ENCODE measurements around the gene NCAPD3.

Gene NCAPD3

DNA sequence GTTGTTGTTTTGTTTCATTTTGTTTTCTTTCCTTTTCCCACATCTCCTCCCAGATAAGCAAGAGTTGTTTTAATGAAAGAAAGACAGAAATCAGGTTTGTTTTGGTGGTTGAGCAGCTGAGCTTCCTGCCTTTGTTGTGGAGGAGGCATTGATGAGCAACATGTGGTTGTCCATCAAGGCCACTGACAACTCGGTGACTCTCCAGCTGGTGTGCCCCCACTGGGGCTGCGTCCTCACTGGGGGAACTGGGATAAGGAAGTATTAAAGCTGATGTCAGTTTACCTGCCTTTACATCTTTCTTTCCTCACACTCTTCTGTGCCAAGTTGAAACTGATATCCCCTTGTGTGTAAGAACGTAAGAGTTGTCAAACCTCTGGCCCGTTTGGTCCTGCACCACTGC lies 6.6 kb upstream of the NCAPD3 start:
- POLR2A ChIA-PET = no interaction called here
- TF ChIP-seq, protein P1, sequence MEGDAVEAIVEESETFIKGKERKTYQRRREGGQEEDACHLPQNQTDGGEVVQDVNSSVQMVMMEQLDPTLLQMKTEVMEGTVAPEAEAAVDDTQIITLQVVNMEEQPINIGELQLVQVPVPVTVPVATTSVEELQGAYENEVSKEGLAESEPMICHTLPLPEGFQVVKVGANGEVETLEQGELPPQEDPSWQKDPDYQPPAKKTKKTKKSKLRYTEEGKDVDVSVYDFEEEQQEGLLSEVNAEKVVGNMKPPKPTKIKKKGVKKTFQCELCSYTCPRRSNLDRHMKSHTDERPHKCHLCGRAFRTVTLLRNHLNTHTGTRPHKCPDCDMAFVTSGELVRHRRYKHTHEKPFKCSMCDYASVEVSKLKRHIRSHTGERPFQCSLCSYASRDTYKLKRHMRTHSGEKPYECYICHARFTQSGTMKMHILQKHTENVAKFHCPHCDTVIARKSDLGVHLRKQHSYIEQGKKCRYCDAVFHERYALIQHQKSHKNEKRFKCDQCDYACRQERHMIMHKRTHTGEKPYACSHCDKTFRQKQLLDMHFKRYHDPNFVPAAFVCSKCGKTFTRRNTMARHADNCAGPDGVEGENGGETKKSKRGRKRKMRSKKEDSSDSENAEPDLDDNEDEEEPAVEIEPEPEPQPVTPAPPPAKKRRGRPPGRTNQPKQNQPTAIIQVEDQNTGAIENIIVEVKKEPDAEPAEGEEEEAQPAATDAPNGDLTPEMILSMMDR (IDR thresholded peaks at IDR 0.05; ENCODE audit: control extremely low read depth, extremely low read depth, low read depth, missing control alignments) = no peak
- CTCF ChIA-PET = interaction anchor here (0.9 to 1.0 kb wide), 2 partner anchors 14 to 31 kb away, joined by 3 read pairs; no protein-coding TSS in a partner anchor

DNA sequence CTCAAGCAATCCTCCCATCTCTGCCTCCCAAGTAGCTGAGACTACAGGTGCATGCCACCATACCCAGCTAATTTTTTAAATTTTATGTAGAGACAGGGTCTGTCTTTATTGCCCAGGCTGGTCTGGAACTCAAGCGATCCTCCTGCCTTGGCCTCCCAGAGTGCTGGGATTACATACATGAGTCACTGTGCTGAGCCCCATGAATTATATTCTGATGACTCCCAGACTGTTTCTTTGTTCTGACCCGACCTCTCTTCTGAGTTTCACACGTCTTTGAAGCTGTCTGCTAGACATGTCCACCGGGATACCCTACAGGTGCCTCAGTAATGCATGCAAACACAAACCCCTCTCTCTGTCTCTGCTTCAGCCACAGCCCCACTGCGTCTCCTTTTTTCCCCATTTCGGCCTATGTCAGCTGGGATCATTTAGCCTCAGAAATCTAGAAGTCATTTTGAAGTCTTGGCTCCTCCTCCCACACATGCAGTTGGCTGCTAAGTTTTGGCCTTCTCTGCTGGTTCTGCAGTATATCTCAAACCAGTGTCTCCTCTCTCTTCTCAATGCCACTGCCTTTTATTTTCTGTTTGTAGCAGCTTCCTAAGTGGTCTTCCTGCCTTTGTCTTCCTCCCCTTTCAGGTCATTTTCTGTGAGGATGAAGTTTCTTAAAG lies 5.5 kb upstream of the NCAPD3 start:
- no peak for DNase-seq (ENCODE audit: extremely low spot score)
- POLR2A ChIA-PET = no interaction called here
- TF ChIP-seq, protein P1 (IDR thresholded peaks at IDR 0.05; ENCODE audit: control extremely low read depth, extremely low read depth, low read depth, missing control alignments) = no peak
- CTCF ChIA-PET = interaction anchor here (0.6 to 1.5 kb wide), 8 partner anchors 10 to 1288 kb away, joined by 3 to 9 read pairs (median 4); no protein-coding TSS in a partner anchor

More for the DNA sequence above, 6.6 kb upstream of the NCAPD3 start:
- no peak for DNase-seq (ENCODE audit: extremely low spot score)

DNA sequence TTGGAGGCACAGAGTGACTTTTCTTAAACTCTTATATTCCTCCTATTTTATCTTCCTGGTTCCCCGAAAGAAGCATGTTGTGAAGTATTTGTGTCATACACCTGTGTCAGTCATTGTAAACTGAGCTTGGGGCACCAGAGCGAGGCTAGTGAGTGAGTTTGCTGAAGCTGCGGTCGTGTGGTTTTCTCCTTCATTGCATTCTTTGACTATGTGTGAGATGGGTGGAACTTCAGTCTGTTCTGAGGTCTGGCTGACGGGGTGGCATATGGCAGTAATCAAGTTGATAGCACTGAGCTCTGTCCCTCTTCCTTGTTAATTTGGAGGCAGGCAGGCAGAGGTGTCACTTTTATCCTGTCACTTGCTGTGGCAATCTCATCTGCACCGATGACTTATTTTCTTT lies 4.9 kb upstream of the NCAPD3 start:
- CTCF ChIA-PET = interaction anchor here (0.6 to 1.5 kb wide), 7 partner anchors 10 to 1288 kb away, joined by 3 to 9 read pairs (median 4); no protein-coding TSS in a partner anchor
- POLR2A ChIA-PET = no interaction called here
- TF ChIP-seq, protein P1 (IDR thresholded peaks at IDR 0.05; ENCODE audit: control extremely low read depth, extremely low read depth, low read depth, missing control alignments) = no peak
- peak; percentile 71 for DNase-seq (ENCODE audit: extremely low spot score)

DNA sequence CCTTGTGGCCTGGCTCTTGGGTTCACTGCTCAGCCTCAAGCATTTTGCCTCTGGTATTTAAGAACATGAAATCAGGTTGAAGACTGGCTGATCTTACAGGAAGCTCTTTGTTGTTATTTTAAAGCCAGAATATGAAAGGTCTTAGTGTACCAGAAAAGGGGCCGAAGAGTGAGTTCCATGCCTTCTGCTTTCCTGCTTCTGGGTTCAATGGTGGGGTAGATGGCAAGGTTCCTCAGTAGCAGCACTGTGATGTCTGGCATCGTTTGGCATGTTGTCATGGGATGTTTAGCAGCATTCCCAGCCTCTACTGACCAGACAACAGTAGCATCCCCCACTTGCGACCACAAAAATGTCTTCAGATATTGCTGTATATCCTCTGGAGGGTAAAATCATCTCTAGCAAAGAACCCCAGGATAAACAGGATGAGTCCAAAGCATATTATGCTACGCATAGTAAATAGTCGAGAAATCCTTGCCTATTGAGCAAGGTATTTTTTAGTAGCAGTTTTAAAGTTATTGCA lies 3.1 kb upstream of the NCAPD3 start:
- POLR2A ChIA-PET = no interaction called here
- DNase-seq (ENCODE audit: extremely low spot score) = no peak
- CTCF ChIA-PET = interaction anchor here (0.9 to 1.8 kb wide), 2 partner anchors 12 to 17 kb away, joined by 5 to 8 read pairs; no protein-coding TSS in a partner anchor
- TF ChIP-seq, protein P1 (IDR thresholded peaks at IDR 0.05; ENCODE audit: control extremely low read depth, extremely low read depth, low read depth, missing control alignments) = no peak

DNA sequence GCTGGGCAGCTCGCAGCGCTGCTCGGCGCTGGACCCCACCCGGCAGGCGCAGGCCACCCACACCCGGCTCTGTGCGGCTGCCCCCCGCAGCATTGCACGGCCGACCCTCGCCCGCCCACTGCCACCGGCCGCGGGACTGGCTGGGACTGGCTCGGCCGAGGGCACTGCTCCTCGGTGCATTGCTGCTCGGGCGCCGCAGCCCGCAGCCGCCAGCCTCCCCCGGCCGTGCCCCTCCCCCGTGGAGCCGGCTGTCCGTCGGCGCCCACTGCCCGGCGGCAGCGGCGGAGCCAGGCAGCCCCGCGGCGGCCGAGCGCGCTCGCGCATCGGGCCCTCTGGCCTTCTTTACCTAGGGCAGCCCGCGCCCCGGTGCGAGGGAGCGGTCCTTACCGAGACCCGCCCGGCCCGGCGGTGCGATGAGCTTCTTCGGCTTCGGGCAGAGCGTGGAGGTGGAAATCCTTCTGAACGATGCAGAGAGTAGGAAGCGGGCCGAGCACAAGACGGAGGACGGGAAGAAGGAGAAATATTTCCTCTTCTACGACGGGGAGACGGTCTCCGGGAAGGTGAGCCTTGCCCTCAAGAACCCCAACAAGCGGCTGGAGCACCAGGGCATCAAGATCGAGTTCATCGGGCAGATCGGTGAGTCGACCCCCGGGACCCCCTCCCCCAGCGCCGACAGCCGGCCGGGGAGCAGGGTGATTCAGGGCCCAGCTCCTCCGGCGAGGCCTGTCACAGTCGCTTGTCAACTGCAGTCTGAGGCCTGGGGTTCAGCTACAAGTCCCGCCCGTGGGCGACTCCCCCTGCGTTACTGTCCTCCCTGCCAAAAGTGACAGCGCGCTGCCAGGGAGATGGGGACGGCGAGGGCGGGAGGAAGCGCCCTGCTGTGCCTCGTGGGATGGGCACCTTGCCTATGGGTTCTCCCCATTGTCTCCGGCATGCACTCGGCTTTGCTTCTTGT lies 1.2 kb upstream of the NCAPD3 start:
- ChIA-PET POLR2A (interaction anchor here (0.5 kb wide), 1 partner anchor 161 kb away, joined by 3 read pairs; no protein-coding TSS in a partner anchor), CTCF (interaction anchor here (1.0 to 2.6 kb wide), 5 partner anchors 18 to 27 kb away, joined by 3 to 12 read pairs (median 4); no protein-coding TSS in a partner anchor)
- DNase-seq (ENCODE audit: extremely low spot score) = peak; percentile 35
- TF ChIP-seq, protein P1 (IDR thresholded peaks at IDR 0.05; ENCODE audit: control extremely low read depth, extremely low read depth, low read depth, missing control alignments) = no peak

DNA sequence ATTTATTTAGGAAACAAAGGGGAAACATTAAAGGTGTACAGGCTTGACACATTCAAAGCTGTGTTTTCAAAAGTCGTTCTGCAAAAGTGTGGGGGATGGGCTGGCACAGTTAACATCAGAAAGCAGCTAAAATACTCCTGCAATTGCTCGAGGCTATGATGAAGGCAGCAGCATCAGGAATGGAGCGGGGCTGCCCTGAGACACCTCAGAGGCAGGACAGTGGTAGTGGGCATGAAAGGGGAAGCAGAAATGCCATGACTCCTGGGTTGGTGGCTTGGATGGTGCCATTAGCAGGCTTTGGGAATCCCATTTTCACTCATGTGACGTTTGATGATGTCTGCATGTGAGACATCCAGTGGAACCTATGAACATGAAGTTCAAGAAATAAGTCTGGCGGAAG lies 646 bp downstream of the NCAPD3 start:
- POLR2A ChIA-PET = no interaction called here
- no peak for DNase-seq (ENCODE audit: extremely low spot score)
- TF ChIP-seq, protein P1 (IDR thresholded peaks at IDR 0.05; ENCODE audit: control extremely low read depth, extremely low read depth, low read depth, missing control alignments) = no peak
- CTCF ChIA-PET = interaction anchor here (0.7 to 1.3 kb wide), 4 partner anchors 10 to 39 kb away, joined by 3 read pairs; no protein-coding TSS in a partner anchor

All from GM10248 (cell line).